ENCODE measurements around the gene CACNA1C. TPM values are rescaled to one million over a fixed set of nuclear protein-coding genes. Genes with fewer than 3 reads are reported as not detected.

The CACNA1C gene
- total and polyA plus RNA-seq, 2 donors (not counting 1 experiment from before 2014, with no cell fraction given), result 0.01 to 0.02 TPM

- Histone ChIP-seq H3K9ac (ENCODE audit: low read length) (no peak overlapping the region), H3K79me2 (ENCODE audit: control insufficient read depth, insufficient read depth, low read length) (no peaks in the 10 kb centered on the region), H3K4me3 (ENCODE audit: control extremely low read depth in 1 of 5, extremely low read depth in 1 of 5, insufficient read depth in 1 of 5, low read depth in 2 of 5, low read length in 4 of 5) (no peak overlapping the region), H4K20me1 (ENCODE audit: control insufficient read depth, insufficient read depth, low read length, poor library complexity, severe bottlenecking) (no peaks in the 10 kb centered on the region), H3K4me1 (ENCODE audit: control insufficient read depth in 2 of 2, insufficient read depth in 2 of 2, low read length in 2 of 2) (no peaks in the 10 kb centered on the region), H3K4me2 (replicated peaks; ENCODE audit: low read depth, low read length, poor library complexity, severe bottlenecking) (no peak overlapping the region), H3K27ac (ENCODE audit: low read length in 2 of 2) (no peak overlapping the region), H3K27me3 (replicated peaks in 1 of 4; ENCODE audit: control extremely low read depth in 1 of 4, control insufficient read depth in 3 of 4, insufficient read depth in 4 of 4, low read length in 3 of 4) (peaks cover 0 to 10% (median 4%) of the 10 kb centered on the region in 4 experiments), H2AFZ (ENCODE audit: insufficient read depth, low read depth, low read length, poor library complexity, severe bottlenecking) (no peak overlapping the region), H3K9me3 (ENCODE audit: control extremely low read depth in 1 of 3, control insufficient read depth in 2 of 3, insufficient read depth in 1 of 3, low read length in 2 of 3) (no peaks in the 10 kb centered on the region), H3K36me3 (replicated peaks in 1 of 2; ENCODE audit: control extremely low read depth in 1 of 2, control insufficient read depth in 1 of 2, extremely low read depth in 1 of 2, insufficient read depth in 2 of 2, low read length in 1 of 2) (no peaks in the 10 kb centered on the region)
- ATAC-seq (ENCODE audit: low read depth), result no peak
- TF ChIP-seq EZH2 (IDR thresholded peaks at IDR 0.05; ENCODE audit: borderline replicate concordance, insufficient read depth, low read depth, low read length, poor library complexity, severe bottlenecking), result no peak
- no peak for TF ChIP-seq CTCF (IDR thresholded peaks at IDR 0.05)
- H3K9me3 Mint-ChIP-seq (ENCODE audit: insufficient read depth), result no peaks in the 10 kb centered on the region
- intact Hi-C loops (cut with micrococcal nuclease), result no loop called here
- 62% methylated on average over 2 of the region's 7 CpGs for WGBS (ENCODE audit: insufficient coverage)
- CTCF ChIA-PET, result no interaction called here
- peaks cover 58% of the 10 kb centered on the region for H3K27me3 Mint-ChIP-seq
- H3K4me3 Mint-ChIP-seq, result no peak overlapping the region
- no peaks in the 10 kb centered on the region for H3K4me1 Mint-ChIP-seq
- DNase-seq, result no peak
- H3K27ac Mint-ChIP-seq, result no peak overlapping the region
- POLR2A ChIA-PET, result no interaction called here
These were observed 590.9 kb downstream of the CACNA1C start for GRCh38 chr12:2643576-2644135.

- H3K27me3 Mint-ChIP-seq, result peaks cover 60% of the 10 kb centered on the region
- CTCF ChIA-PET, result no interaction called here
- DNase-seq, result no peak
- Histone ChIP-seq H3K79me2 (ENCODE audit: control insufficient read depth, insufficient read depth, low read length) (no peaks in the 10 kb centered on the region), H3K36me3 (replicated peaks in 1 of 2; ENCODE audit: control extremely low read depth in 1 of 2, control insufficient read depth in 1 of 2, extremely low read depth in 1 of 2, insufficient read depth in 2 of 2, low read length in 1 of 2) (no peaks in the 10 kb centered on the region), H3K4me1 (ENCODE audit: control insufficient read depth in 2 of 2, insufficient read depth in 2 of 2, low read length in 2 of 2) (no peaks in the 10 kb centered on the region), H4K20me1 (ENCODE audit: control insufficient read depth, insufficient read depth, low read length, poor library complexity, severe bottlenecking) (no peaks in the 10 kb centered on the region), H2AFZ (ENCODE audit: insufficient read depth, low read depth, low read length, poor library complexity, severe bottlenecking) (no peak overlapping the region), H3K4me2 (replicated peaks; ENCODE audit: low read depth, low read length, poor library complexity, severe bottlenecking) (no peak overlapping the region), H3K27me3 (replicated peaks in 1 of 4; ENCODE audit: control extremely low read depth in 1 of 4, control insufficient read depth in 3 of 4, insufficient read depth in 4 of 4, low read length in 3 of 4) (peaks cover 0 to 12% (median 4%) of the 10 kb centered on the region in 4 experiments), H3K27ac (ENCODE audit: low read length in 2 of 2) (no peak overlapping the region), H3K9me3 (ENCODE audit: control extremely low read depth in 1 of 3, control insufficient read depth in 2 of 3, insufficient read depth in 1 of 3, low read length in 2 of 3) (no peaks in the 10 kb centered on the region), H3K4me3 (ENCODE audit: control extremely low read depth in 1 of 5, extremely low read depth in 1 of 5, insufficient read depth in 1 of 5, low read depth in 2 of 5, low read length in 4 of 5) (no peak overlapping the region), H3K9ac (ENCODE audit: low read length) (no peak overlapping the region)
- no peaks in the 10 kb centered on the region for H3K4me1 Mint-ChIP-seq
- no peak overlapping the region for H3K4me3 Mint-ChIP-seq
- ATAC-seq (ENCODE audit: low read depth), result no peak
- no peaks in the 10 kb centered on the region for H3K9me3 Mint-ChIP-seq (ENCODE audit: insufficient read depth)
- intact Hi-C loops (cut with micrococcal nuclease), result no loop called here
- POLR2A ChIA-PET, result no interaction called here
- H3K27ac Mint-ChIP-seq, result no peak overlapping the region
- no peak for TF ChIP-seq EZH2 (IDR thresholded peaks at IDR 0.05; ENCODE audit: borderline replicate concordance, insufficient read depth, low read depth, low read length, poor library complexity, severe bottlenecking)
- TF ChIP-seq CTCF (IDR thresholded peaks at IDR 0.05), result no peak
- WGBS (ENCODE audit: insufficient coverage), result no CpG with 5 or more reads among the region's 8 CpGs
These were observed 592.1 kb downstream of the CACNA1C start for GRCh38 chr12:2644683-2645405.

Data from B cell (primary cell).